ENCODE data around the gene NPAS3.

NPAS3 gene

DNA sequence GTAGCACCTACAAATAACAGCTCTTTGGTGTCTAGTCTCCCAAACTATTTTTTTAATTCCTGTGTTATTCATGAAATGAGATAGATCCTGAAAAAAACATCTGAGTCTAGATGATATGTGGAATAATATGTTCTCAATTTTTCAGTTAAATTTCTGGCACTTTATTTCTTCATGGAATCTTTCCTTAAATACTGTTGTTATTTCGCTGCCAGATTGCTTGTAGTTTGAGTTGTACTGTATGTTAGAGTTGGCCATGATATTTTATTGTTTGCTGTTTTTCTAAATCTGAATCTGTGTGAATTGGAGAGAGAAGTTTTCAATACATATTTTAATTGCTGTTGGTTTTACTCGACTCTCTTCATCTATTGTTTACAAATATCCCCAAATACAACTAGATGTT, 511.7 kb downstream of the NPAS3 start:
- TF ChIP-seq, protein P1, sequence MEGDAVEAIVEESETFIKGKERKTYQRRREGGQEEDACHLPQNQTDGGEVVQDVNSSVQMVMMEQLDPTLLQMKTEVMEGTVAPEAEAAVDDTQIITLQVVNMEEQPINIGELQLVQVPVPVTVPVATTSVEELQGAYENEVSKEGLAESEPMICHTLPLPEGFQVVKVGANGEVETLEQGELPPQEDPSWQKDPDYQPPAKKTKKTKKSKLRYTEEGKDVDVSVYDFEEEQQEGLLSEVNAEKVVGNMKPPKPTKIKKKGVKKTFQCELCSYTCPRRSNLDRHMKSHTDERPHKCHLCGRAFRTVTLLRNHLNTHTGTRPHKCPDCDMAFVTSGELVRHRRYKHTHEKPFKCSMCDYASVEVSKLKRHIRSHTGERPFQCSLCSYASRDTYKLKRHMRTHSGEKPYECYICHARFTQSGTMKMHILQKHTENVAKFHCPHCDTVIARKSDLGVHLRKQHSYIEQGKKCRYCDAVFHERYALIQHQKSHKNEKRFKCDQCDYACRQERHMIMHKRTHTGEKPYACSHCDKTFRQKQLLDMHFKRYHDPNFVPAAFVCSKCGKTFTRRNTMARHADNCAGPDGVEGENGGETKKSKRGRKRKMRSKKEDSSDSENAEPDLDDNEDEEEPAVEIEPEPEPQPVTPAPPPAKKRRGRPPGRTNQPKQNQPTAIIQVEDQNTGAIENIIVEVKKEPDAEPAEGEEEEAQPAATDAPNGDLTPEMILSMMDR (conservative IDR thresholded peaks at IDR 0.05; ENCODE audit: control insufficient read depth, insufficient read depth, low read depth, low read length): no peak
- no peak for DNase-seq (ENCODE audit: low read depth)
- no peak overlapping the region for H3K4me3 ChIP-seq (ENCODE audit: control insufficient read depth, low read depth, low read length)

DNA sequence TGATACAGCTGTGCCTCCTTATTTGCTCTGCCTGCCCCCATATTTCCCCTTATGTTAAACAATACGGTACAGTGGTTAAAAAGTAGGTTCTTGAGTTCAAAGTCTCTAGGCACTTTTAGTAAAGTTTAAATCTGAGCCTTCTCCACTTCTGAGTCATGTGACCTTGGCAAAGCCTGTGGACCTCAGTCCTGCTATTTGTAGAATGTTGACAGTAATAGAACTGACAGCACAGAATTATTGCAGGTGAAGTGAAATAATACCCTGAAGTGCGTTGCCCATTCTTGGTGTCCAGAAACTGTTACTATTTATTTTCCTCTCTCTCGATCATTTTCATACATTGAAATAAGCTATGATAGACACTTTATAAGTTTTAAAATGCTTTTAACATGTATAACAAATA, 512.5 kb downstream of the NPAS3 start:
- DNase-seq (ENCODE audit: low read depth): no peak
- TF ChIP-seq, protein P1 (conservative IDR thresholded peaks at IDR 0.05; ENCODE audit: control insufficient read depth, insufficient read depth, low read depth, low read length): no peak

DNA sequence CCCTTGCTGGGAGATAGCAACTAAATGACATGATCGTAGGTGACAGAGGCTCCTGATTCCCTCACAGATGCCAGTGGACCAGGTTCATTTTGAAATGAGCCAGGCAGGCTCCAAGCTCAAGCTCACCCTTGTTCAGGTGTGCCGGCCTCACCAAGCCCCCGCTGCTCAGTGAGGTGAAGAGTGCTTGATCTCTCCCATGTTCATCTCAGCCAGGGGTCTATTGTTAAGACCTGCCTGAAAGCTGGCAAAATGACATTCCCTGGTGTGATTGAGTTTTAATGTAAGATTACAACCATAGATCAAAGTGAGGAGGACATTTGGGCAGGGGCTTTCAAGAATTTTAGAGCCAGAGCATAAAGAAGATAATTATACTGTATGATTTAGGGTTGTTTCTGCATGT, 514.3 kb downstream of the NPAS3 start:
- TF ChIP-seq, protein P1 (conservative IDR thresholded peaks at IDR 0.05; ENCODE audit: control insufficient read depth, insufficient read depth, low read depth, low read length): no peak
- H3K4me3 ChIP-seq (ENCODE audit: control insufficient read depth, low read depth, low read length): no peak overlapping the region
- no peak for DNase-seq (ENCODE audit: low read depth)

More for the DNA sequence above, 512.5 kb downstream of the NPAS3 start:
- H3K4me3 ChIP-seq (ENCODE audit: control insufficient read depth, low read depth, low read length): no peak overlapping the region

DNA sequence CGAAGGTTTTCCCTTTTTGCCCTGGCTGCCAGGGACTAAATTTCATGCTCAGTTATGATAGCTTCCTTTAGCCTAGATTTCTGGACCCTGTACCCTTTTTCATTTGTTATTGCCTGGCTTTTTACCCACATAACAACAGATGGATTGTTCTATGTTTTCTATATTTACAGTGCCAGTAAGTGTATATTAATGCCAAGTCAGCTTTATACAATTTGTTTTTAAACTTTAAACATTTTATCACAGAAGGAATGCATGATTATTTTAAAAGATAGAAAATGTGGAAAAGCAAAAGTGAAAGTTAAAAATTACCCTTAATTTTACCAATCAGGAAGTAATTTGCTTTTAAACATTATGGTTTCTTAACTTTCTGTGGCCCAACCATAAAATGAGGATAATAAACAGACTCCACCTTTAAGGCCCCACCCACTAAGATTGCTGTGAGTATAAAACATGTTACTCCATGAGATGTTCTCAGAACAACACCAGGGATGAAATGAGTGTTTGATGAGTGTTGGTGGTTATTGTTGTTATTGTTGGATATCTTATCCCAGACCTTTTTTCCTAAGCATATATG, 515.4 kb downstream of the NPAS3 start:
- no peak for DNase-seq (ENCODE audit: low read depth)
- TF ChIP-seq, protein P1 (conservative IDR thresholded peaks at IDR 0.05; ENCODE audit: control insufficient read depth, insufficient read depth, low read depth, low read length): no peak
- no peak overlapping the region for H3K4me3 ChIP-seq (ENCODE audit: control insufficient read depth, low read depth, low read length)

DNA sequence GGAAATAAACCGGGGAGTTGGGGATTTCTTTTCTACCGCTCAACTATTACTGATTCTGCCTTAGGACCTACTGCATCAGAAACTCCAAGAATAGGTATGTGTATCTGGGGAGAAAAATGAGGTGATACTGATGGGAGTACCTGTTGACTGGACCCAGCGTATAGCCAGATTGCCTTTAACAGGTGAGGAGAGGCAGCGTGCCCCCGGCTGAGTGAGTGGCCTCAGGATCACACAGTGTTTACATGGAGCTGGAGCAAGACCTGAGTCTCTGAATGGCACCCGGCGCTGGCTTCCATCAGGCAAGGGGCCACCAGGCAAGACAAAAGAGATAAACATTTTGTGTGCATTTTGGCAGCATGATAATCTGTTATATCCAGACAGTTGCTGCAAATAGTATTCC, 516.0 kb downstream of the NPAS3 start:
- TF ChIP-seq, protein P1 (conservative IDR thresholded peaks at IDR 0.05; ENCODE audit: control insufficient read depth, insufficient read depth, low read depth, low read length): no peak
- no peak for DNase-seq (ENCODE audit: low read depth)
- H3K4me3 ChIP-seq (ENCODE audit: control insufficient read depth, low read depth, low read length): no peak overlapping the region

DNA sequence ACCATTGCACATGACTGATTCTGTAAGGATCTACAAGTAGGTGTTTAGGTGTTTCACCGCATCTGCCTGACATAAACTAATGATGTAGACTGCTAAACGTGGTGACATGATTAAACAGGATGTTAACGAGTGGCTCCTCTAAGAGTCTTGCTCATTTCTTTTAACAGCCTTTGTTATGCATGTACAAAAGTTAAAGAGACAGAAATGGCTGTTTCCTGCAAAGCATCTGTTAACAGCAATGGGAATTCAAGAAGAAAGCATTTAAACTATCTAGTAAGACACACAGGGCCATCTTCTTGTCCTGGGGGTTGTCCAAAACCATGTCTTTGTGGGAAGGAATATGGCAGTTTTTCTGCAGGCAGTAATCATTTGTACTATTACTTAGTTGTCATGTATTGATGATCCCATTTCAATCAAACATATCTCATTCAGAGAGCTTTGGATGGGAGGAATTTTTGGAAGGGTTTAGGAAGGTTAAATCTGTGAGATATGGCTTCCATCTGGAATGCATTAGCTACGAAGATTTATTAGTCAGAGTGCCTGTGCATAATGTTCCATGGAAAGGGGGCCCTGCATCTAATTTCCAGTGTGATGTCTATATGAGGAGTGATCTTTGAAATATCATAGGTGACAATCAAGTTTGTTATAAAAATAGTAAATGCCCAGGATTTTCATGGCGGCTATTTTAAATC, 517.1 kb downstream of the NPAS3 start:
- no peak overlapping the region for H3K4me3 ChIP-seq (ENCODE audit: control insufficient read depth, low read depth, low read length)
- TF ChIP-seq, protein P1 (conservative IDR thresholded peaks at IDR 0.05; ENCODE audit: control insufficient read depth, insufficient read depth, low read depth, low read length): no peak
- peak; percentile 60 for DNase-seq (ENCODE audit: low read depth)

Data from fibroblast of mammary gland (primary cell).